Mesodermal cell (in vitro differentiated cells): ENCODE data around the gene ARHGAP19.

ENCODE experiments used
- H3K27ac ChIP-seq: 2 replicates; pipeline ENCODE4 v1.7.0; 2013; ENCODE audit warnings: mild to moderate bottlenecking, low read depth, low read length, moderate library complexity; ENCODE audit not compliant: severe bottlenecking
- H3K36me3 ChIP-seq: 2 replicates; pipeline ENCODE4 v1.7.1; 2013; ENCODE audit warnings: mild to moderate bottlenecking, low read length, moderate library complexity; ENCODE audit not compliant: control insufficient read depth, insufficient read depth
- H3K4me1 ChIP-seq: one replicate; pipeline ENCODE4 v1.7.1; 2013; ENCODE audit warnings: mild to moderate bottlenecking, low read length; ENCODE audit not compliant: insufficient read depth, control insufficient read depth, poor library complexity, severe bottlenecking
- H3K4me3 ChIP-seq: 2 replicates; pipeline ENCODE4 v1.7.0; 2013; ENCODE audit warnings: low read length, control low read depth, mild to moderate bottlenecking; ENCODE audit not compliant: insufficient read depth, poor library complexity, severe bottlenecking; ENCODE audit errors: extremely low read depth
- H3K9me3 ChIP-seq: 2 replicates; pipeline ENCODE4 v1.7.1; 2013; ENCODE audit warnings: mild to moderate bottlenecking, low read length, moderate library complexity; ENCODE audit not compliant: control insufficient read depth
- WGBS, 2 experiments: methylation state at CpG; one replicate each; pipeline ENCODE4 v1.1.5; 2013; ENCODE audit warnings: missing lambda C conversion rate in 2 of 2; ENCODE audit not compliant: insufficient coverage in 2 of 2; 5-methylcytosine and 5-hydroxymethylcytosine counted together

Gene ARHGAP19

DNA sequence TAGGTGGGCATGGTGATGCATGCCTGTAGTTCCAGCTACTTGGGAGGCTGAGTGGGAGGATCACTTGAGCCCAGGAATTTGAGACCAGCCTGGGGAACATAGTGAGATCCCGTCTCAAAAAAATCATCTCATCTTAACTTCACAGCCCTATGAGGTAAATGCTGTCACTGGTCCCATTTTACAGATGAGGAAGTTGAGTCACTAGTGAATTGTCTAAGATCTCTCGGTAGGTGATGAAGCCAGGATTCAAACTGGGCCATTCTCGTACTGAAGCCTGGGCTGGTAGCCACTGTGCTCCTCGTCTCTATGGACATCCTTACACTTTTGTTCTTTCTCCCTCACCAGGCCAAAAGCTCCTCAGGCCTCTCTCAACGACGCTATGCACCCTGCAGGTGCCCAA, 113.1 kb downstream of the ARHGAP19 start:
- Histone ChIP-seq H3K4me3 (no peak overlapping the region), H3K27ac (no peak overlapping the region), H3K36me3 (no peaks in the 10 kb centered on the region), H3K4me1 (no peaks in the 10 kb centered on the region), H3K9me3 (no peaks in the 10 kb centered on the region)
- WGBS, 2 experiments = 47 to 72% methylated on average over 3 to 5 of the region's 6 CpGs

DNA sequence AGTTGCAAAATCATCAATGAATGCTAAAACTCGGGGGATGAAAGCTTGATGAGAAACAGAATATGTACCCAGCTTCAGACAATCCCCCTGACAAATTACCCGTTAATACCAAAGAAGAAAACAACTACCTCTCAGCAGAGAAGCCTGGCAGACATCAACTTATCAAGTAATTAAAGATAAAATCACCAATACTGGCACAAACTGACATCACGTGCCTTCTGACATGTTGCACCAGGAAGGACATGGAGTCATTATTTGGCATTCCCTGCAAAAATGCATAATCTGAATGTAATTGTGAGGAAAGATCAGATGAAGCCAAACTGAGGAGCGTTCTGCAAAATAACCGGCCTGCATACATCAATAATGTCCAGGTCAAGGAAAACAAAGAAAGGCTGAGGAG, 114.4 kb downstream of the ARHGAP19 start:
- no peak overlapping the region for H3K4me3 ChIP-seq
- WGBS, 2 experiments = 88 to 97% methylated on average over 4 of the region's 5 CpGs
- H3K4me1 ChIP-seq = no peaks in the 10 kb centered on the region
- H3K36me3 ChIP-seq = no peaks in the 10 kb centered on the region
- no peaks in the 10 kb centered on the region for H3K9me3 ChIP-seq
- H3K27ac ChIP-seq = no peak overlapping the region

DNA sequence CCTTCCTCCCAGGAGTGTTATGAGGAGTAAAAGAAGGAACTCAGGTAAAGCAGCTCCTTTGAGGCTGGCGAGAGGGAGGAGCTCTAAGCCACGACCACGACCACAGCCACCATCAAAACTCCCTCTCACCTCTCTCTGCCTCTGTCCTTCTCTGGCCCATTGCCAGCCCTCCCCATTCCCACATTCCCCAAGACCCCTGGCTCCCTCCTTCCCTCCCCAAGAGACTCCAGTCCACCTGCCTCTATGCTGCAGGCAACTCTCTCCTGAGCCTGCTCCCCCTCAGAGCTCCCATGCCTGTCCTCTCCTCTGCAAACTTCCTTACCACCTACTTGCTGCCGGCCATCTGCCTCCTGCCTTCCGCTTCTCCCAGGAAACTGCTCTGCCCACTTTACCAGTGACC, 116.2 kb downstream of the ARHGAP19 start:
- H3K9me3 ChIP-seq = no peaks in the 10 kb centered on the region
- WGBS, 2 experiments = 80 to 82% methylated on average over 2 of the region's 5 CpGs
- H3K4me1 ChIP-seq = no peaks in the 10 kb centered on the region
- no peak overlapping the region for H3K4me3 ChIP-seq
- no peaks in the 10 kb centered on the region for H3K36me3 ChIP-seq
- H3K27ac ChIP-seq = no peak overlapping the region

DNA sequence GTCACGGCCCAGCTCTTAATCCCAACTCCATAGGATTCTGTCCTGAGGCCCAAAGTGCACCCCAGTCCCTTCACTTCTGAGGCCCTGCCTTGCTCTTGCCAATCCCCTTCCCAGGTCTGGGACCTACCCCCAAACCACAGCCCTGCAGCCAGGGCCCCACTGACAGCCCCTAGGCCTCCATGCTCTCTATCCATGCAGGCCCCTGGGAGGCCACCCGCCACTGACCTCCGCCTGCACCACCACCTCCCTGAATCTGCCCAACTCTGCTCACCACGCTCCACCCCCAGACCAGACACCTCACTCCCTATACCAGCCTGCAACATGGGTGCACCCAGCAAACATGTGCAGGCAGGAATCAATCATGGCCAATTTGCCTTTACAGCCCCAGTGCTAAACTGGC, 116.9 kb downstream of the ARHGAP19 start:
- H3K9me3 ChIP-seq = no peaks in the 10 kb centered on the region
- WGBS, 2 experiments = 94 to 100% methylated on average over 1 to 4 of the region's 4 CpGs

DNA sequence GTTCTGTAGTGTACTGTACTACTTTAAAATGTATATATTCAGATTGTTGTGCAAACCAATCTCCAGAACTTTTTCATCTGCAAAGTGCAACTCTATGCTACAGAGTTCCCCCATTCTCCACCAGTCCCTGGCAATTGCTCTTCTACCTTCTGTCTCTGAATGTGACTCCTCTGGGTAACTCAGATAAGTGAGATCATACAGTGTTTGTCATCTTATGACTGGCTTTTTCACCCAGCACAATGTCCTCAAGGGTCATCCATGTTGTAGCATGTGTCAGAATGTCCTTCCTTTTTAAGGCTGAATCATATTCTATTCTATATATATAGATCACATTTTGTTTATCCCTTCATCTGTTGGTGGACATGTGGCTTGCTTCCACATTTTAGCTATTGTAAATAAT, 117.5 kb downstream of the ARHGAP19 start:
- H3K36me3 ChIP-seq = no peaks in the 10 kb centered on the region
- no peak overlapping the region for H3K4me3 ChIP-seq
- no peaks in the 10 kb centered on the region for H3K4me1 ChIP-seq
- no peaks in the 10 kb centered on the region for H3K9me3 ChIP-seq
- H3K27ac ChIP-seq = no peak overlapping the region

More for the DNA sequence above, 116.9 kb downstream of the ARHGAP19 start:
- H3K36me3 ChIP-seq = no peaks in the 10 kb centered on the region
- H3K27ac ChIP-seq = no peak overlapping the region
- H3K4me3 ChIP-seq = no peak overlapping the region
- no peaks in the 10 kb centered on the region for H3K4me1 ChIP-seq

DNA sequence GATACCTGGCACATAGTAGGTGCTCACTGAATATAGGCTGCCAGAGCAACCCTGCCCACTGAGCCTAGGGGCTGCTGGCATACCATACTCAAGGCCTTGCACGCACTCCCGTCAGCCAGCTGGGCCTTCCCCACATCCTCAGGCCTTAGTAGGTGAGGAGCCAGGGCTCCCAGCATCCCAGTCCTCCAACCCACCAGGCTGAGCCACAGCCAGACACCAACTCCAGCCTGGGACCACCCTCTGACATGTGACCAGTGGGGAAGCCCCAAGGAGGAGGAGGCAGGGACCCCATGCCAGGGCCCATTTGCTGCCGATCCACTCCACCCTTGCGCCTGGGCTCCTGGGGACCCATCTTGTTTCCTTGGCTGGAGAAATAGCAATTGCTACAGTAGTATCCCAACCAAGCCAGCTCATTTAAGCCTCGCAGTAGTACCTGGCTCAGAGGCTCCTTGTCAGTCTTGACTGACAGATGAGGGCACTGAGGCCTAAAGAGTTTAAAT, 118.1 kb downstream of the ARHGAP19 start:
- Histone ChIP-seq H3K4me1 (no peaks in the 10 kb centered on the region), H3K4me3 (no peak overlapping the region), H3K9me3 (no peaks in the 10 kb centered on the region), H3K36me3 (no peaks in the 10 kb centered on the region), H3K27ac (no peak overlapping the region)
- 89 to 95% methylated on average over 2 to 5 of the region's 5 CpGs for WGBS, 2 experiments

DNA sequence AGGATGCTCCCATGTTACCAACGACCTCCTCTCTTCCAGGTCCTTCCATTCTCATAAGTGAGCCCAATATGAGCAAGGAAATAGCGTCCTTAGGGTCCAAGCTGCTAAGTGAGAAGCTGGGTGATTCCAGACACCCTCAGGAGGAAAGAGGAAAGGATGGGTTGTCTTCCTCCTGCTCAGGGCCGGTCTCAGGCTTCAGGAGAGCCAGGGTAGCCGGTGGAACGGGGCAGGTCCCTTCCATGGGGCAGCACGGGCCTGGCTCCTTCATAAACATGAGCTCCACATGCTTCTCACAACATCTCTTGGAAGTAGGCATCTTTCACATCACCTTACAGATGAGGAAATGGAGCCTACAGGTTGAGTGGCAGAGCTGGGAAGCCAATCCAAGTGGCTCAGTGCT, 119.4 kb downstream of the ARHGAP19 start:
- Histone ChIP-seq H3K4me1 (no peaks in the 10 kb centered on the region), H3K36me3 (no peaks in the 10 kb centered on the region), H3K4me3 (no peak overlapping the region), H3K27ac (no peak overlapping the region), H3K9me3 (no peaks in the 10 kb centered on the region)
- WGBS, 2 experiments = 80% methylated on average over 1 of the region's 6 CpGs
